IMR-90 (cell line): ENCODE results near the gene COL9A3. TPM values are rescaled to one million over a fixed set of nuclear protein-coding genes. Genes with fewer than 3 reads are reported as not detected.
A peak's percentile ranks its signal among the peaks of the same experiment; 100 is the strongest.

Experiments used
- ATAC-seq: fragments of 200-7000 bp; cut with Tn5 transposase; 2 replicates; pipeline ENCODE4 v1.9.1; 2020; ENCODE audit warnings: low read depth, mild to moderate bottlenecking, moderate library complexity
- BruUV-seq: library from RNA; stranded (reverse); fragments of 400-500 nt; replicated peaks from 2 replicates; lab custom pipeline; 2021; lab: Mats Ljungman, UMichigan
- CTCF ChIA-PET: fragments of 300-600 bp; formaldehyde crosslinking; extraction: SDS; loops from one replicate; lab custom pipeline; 2021; ENCODE audit warnings: antibody characterized with exemption; lab: Yijun Ruan, JAX
- POLR2A ChIA-PET: fragments of 300-600 bp; sonication (Branson Sonifier 250); formaldehyde crosslinking; loops from one replicate; lab custom pipeline; 2022; ENCODE audit warnings: antibody characterized with exemption; ENCODE audit not compliant: unreplicated experiment; lab: Charles Lee
- DNase-seq: peaks from one replicate; pipeline ENCODE4 v3.0.0; 2013
- H2AFZ ChIP-seq: replicated peaks from 2 replicates; pipeline ENCODE3; 2013; ENCODE audit warnings: low read length, mild to moderate bottlenecking; ENCODE audit not compliant: poor library complexity
- H2AK5ac ChIP-seq: 2 replicates; pipeline ENCODE4 v1.6.1; 2013; ENCODE audit warnings: low read depth, low read length, inconsistent platforms
- H2AK9ac ChIP-seq: replicated peaks from 2 replicates; pipeline ENCODE3; 2013; ENCODE audit warnings: mild to moderate bottlenecking, low read depth, low read length, moderate library complexity; ENCODE audit not compliant: poor library complexity
- H2BK120ac ChIP-seq: 2 replicates; pipeline ENCODE4 v1.6.1; 2013; ENCODE audit warnings: low read depth, low read length, inconsistent platforms
- H2BK15ac ChIP-seq: 3 replicates; pipeline ENCODE4 v1.6.1; 2013; ENCODE audit warnings: low read depth, low read length, inconsistent platforms
- H2BK20ac ChIP-seq: 2 replicates; pipeline ENCODE4 v1.6.1; 2013; ENCODE audit warnings: low read depth, mild to moderate bottlenecking, inconsistent platforms, low read length, moderate library complexity
- H2BK5ac ChIP-seq: 2 replicates; pipeline ENCODE4 v1.6.1; 2013; ENCODE audit warnings: mild to moderate bottlenecking, low read depth, low read length, inconsistent platforms; ENCODE audit not compliant: poor library complexity, severe bottlenecking
- H3K14ac ChIP-seq: replicated peaks from 2 replicates; pipeline ENCODE4 v1.6.1; 2013; ENCODE audit warnings: low read depth, low read length, inconsistent platforms
- H3K18ac ChIP-seq: 2 replicates; pipeline ENCODE4 v1.6.1; 2013; ENCODE audit warnings: low read depth, low read length, control low read depth
- H3K23ac ChIP-seq: 2 replicates; pipeline ENCODE4 v1.6.1; 2013; ENCODE audit warnings: low read depth, low read length, inconsistent platforms
- H3K27ac ChIP-seq: 2 replicates; pipeline ENCODE4 v1.5.1; 2013; ENCODE audit warnings: mild to moderate bottlenecking, control low read depth, low read length; ENCODE audit not compliant: insufficient read depth
- H3K27me3 ChIP-seq: 2 replicates; pipeline ENCODE4 v1.6.1; 2013; ENCODE audit warnings: low read length; ENCODE audit not compliant: control insufficient read depth, insufficient read depth
- H3K36me3 ChIP-seq: 2 replicates; pipeline ENCODE4 v1.6.1; 2013; ENCODE audit warnings: low read length, mixed read lengths; ENCODE audit not compliant: control insufficient read depth, insufficient read depth
- H3K4ac ChIP-seq: 2 replicates; pipeline ENCODE4 v1.6.1; 2013; ENCODE audit warnings: low read depth, low read length, inconsistent platforms
- H3K4me1 ChIP-seq: 2 replicates; pipeline ENCODE4 v1.6.1; 2013; ENCODE audit warnings: low read length, mixed read lengths; ENCODE audit not compliant: control insufficient read depth, insufficient read depth
- H3K4me2 ChIP-seq: 2 replicates; pipeline ENCODE4 v1.6.1; 2013; ENCODE audit warnings: low read depth, mild to moderate bottlenecking, control low read depth, low read length, moderate library complexity
- H3K4me3 ChIP-seq: 2 replicates; pipeline ENCODE4 v1.5.1; 2013; ENCODE audit warnings: low read depth, mild to moderate bottlenecking, control low read depth, low read length, moderate library complexity; ENCODE audit not compliant: insufficient read depth
- H3K56ac ChIP-seq: 2 replicates; pipeline ENCODE4 v1.6.1; 2013; ENCODE audit warnings: low read length, inconsistent platforms; ENCODE audit not compliant: insufficient read depth; ENCODE audit errors: extremely low read depth
- H3K79me1 ChIP-seq, 2 experiments: 2 replicates each; pipeline ENCODE4 v1.6.1; 2013; ENCODE audit warnings: low read length in 2 of 2, inconsistent platforms in 1 of 2, low read depth in 1 of 2
- H3K9ac ChIP-seq: 2 replicates; pipeline ENCODE4 v1.6.1; 2013; ENCODE audit warnings: low read depth, low read length, control low read depth
- H3K9me1 ChIP-seq: 2 replicates; pipeline ENCODE4 v1.6.1; 2013; ENCODE audit warnings: low read length, inconsistent platforms; ENCODE audit not compliant: insufficient read depth
- H3K9me3 ChIP-seq: 2 replicates; pipeline ENCODE4 v1.6.1; 2013; ENCODE audit warnings: low read length; ENCODE audit not compliant: control insufficient read depth, insufficient read depth
- H4K20me1 ChIP-seq: 2 replicates; pipeline ENCODE4 v1.6.1; 2013; ENCODE audit warnings: low read length, inconsistent platforms; ENCODE audit not compliant: insufficient read depth
- H4K5ac ChIP-seq: 2 replicates; pipeline ENCODE4 v1.6.1; 2013; ENCODE audit warnings: mild to moderate bottlenecking, low read depth, low read length, control low read depth
- H4K8ac ChIP-seq, 2 experiments: 2 replicates each; pipeline ENCODE4 v1.6.1; 2013; ENCODE audit warnings: low read depth in 2 of 2, low read length in 2 of 2, control low read depth in 1 of 2, inconsistent platforms in 1 of 2
- H4K91ac ChIP-seq: 2 replicates; pipeline ENCODE4 v1.6.1; 2013; ENCODE audit warnings: low read depth, low read length, inconsistent platforms; ENCODE audit not compliant: insufficient read depth
- CEBPB ChIP-seq: IDR thresholded peaks from 2 replicates; pipeline ENCODE4 v1.6.1; 2012; ENCODE audit warnings: low read depth, low read length, improper control_type of control experiment
- MAZ ChIP-seq: IDR thresholded peaks from 2 replicates; pipeline ENCODE4 v1.6.1; 2012; ENCODE audit warnings: low read depth, mild to moderate bottlenecking, low read length, improper control_type of control experiment, moderate library complexity, borderline replicate concordance
- WGBS, 2 experiments: methylation state at CpG; one replicate each; pipeline versions ENCODE4 v1.1.5 to v1.1.7; 2013; ENCODE audit warnings: missing lambda C conversion rate in 2 of 2; ENCODE audit not compliant: insufficient read length in 1 of 2; ENCODE audit errors: extremely low coverage in 2 of 2; 5-methylcytosine and 5-hydroxymethylcytosine counted together
- dilution Hi-C: fragments of 300-500 bp; cut with HindIII; formaldehyde crosslinking; loops from one replicate; pipeline ENCODE4 v1.14.3; 2018; ENCODE audit warnings: low sequenced_read_pairs; ENCODE audit not compliant: unreplicated experiment
- in situ Hi-C: fragments of 300-500 bp; cut with MboI; formaldehyde crosslinking; loops from 3 replicates; pipeline ENCODE4 v1.14.3; 2019; ENCODE audit warnings: low sequenced_read_pairs, inconsistent platforms, mixed read lengths
- intact Hi-C: fragments of 100-400 bp; cut with micrococcal nuclease; formaldehyde crosslinking; loops from 2 replicates; pipeline ENCODE4 v1.10.0; 2022
- polyA plus RNA-seq, 3 experiments: library from polyadenylated mRNA; depleted of rRNA; stranded (reverse); fragments of >200 nt; gene quantifications; 2 replicates each; pipeline ENCODE4 v1.2.3, GENCODE V29; 2012; ENCODE audit warnings: low replicate concordance in 1 of 3
- total RNA-seq: library from RNA; depleted of rRNA; stranded (reverse); fragments of >200 nt; gene quantifications from 2 replicates; pipeline ENCODE4 v1.2.3, GENCODE V29; 2012

Gene COL9A3
- total and polyA plus RNA-seq, 2 of the 4 experiments (the other 2 are of a cell fraction), result 0.36 to 1.4 TPM

- Histone ChIP-seq H3K14ac (no peak overlapping the region), H3K36me3 (no peaks in the 10 kb centered on the region), H4K20me1 (no peaks in the 10 kb centered on the region), H3K56ac (no peak overlapping the region), H2BK120ac (no peak overlapping the region), H3K4me3 (no peak overlapping the region), H3K9me1 (no peaks in the 10 kb centered on the region; the same call in 1 of the 2 replicates), H2AK9ac (no peak overlapping the region), H3K79me1 (no peaks in the 10 kb centered on the region), H3K9me3 (no peaks in the 10 kb centered on the region), H3K4ac (no peak overlapping the region), H3K27ac (no peak overlapping the region), H3K23ac (no peak overlapping the region), H4K8ac (no peak overlapping the region), H2AK5ac (no peak overlapping the region), H3K4me2 (no peak overlapping the region), H4K5ac (no peak overlapping the region), H2BK15ac (no peak overlapping the region), H4K91ac (no peak overlapping the region), H2BK20ac (no peak overlapping the region), H3K27me3 (no peaks in the 10 kb centered on the region), H3K9ac (no peak overlapping the region), H3K4me1 (no peaks in the 10 kb centered on the region; the same call in 1 of the 2 replicates), H2BK5ac (no peak overlapping the region), H3K18ac (no peak overlapping the region), H2AFZ (peak overlapping the region; percentile 21)
- ATAC-seq (no peak), DNase-seq (no peak)
- no TSS peak for BruUV-seq
- CTCF ChIA-PET, result no interaction called here
- intact Hi-C loops (no loop called here), in situ Hi-C loops (no loop called here), dilution Hi-C loops (no loop called here)
- POLR2A ChIA-PET, result no interaction called here
- TF ChIP-seq MAZ (no peak), CEBPB (no peak)
- WGBS, 2 experiments, result 79% methylated on average over 8 of the region's 29 CpGs; no CpG with 5 or more reads in 1 of the 2 experiments
These were observed 10.6 kb downstream of the COL9A3 start for GRCh38 chr20:62827311-62828038.
